Fibroblast of the aortic adventitia (primary cell): Measurements from ENCODE around the gene SH2D7. TPM values are rescaled to one million over a fixed set of nuclear protein-coding genes. Genes with fewer than 3 reads are reported as not detected.

ENCODE experiments used
- DNase-seq: peaks from one replicate; pipeline ENCODE4 v3.0.0-alpha.2; 2010; ENCODE audit warnings: low read depth
- H3K4me3 ChIP-seq: 2 replicates; pipeline ENCODE4 v1.5.1; 2011; ENCODE audit warnings: low read depth, mild to moderate bottlenecking, control low read depth, low read length, moderate library complexity
- total RNA-seq: library from RNA; depleted of rRNA; stranded (reverse); fragments of >200 nt; gene quantifications from 2 replicates; pipeline ENCODE4 v1.2.3, GENCODE V29; 2012; ENCODE audit warnings: low replicate concordance
- TF ChIP-seq, protein P1 (sequence below): IDR thresholded peaks from 2 replicates; pipeline ENCODE4 v1.5.1; 2011; ENCODE audit warnings: mild to moderate bottlenecking, low read length, control low read depth, inconsistent platforms; ENCODE audit not compliant: insufficient read depth

The SH2D7 gene
- total RNA-seq, 1 donor = not detected

DNA sequence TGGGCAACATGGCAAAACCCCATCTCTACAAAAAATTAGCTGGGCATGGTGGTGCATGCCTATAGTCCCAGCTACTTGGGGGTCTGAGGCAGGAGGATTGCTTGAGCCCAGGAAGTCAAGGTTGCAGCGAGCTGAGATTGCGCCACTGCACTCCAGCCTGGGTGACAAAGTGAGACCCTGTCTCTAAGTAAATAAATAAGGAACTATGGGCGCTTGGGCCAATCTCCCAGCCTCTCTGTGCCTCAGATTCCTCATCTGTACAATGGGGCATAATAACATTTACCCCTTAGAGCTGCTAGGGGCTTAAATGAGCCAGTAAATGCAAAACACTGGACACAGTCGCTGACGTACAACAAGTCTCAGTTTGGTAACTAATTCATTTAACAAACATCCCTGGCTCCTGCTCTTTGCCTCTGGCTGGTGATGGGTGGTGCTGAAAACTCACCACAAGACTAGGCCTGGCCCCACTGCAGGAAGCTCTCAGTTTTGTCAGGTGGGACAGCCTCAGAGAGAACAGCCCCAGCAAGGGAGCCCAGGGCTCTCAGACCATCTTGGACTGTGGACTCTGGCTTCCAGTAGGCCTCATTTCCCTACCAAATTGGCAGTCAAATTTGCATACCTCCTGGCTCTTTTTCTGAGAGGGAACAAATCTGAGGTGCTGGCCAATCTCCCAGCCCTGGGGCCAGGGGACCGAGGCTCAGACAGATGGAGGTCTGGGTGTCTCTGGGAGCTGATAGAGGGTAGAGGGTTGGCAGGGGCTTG lies 8.5 kb upstream of the SH2D7 start:
- no peak for DNase-seq
- TF ChIP-seq, protein P1, sequence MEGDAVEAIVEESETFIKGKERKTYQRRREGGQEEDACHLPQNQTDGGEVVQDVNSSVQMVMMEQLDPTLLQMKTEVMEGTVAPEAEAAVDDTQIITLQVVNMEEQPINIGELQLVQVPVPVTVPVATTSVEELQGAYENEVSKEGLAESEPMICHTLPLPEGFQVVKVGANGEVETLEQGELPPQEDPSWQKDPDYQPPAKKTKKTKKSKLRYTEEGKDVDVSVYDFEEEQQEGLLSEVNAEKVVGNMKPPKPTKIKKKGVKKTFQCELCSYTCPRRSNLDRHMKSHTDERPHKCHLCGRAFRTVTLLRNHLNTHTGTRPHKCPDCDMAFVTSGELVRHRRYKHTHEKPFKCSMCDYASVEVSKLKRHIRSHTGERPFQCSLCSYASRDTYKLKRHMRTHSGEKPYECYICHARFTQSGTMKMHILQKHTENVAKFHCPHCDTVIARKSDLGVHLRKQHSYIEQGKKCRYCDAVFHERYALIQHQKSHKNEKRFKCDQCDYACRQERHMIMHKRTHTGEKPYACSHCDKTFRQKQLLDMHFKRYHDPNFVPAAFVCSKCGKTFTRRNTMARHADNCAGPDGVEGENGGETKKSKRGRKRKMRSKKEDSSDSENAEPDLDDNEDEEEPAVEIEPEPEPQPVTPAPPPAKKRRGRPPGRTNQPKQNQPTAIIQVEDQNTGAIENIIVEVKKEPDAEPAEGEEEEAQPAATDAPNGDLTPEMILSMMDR = no peak
- no peak overlapping the region for H3K4me3 ChIP-seq

DNA sequence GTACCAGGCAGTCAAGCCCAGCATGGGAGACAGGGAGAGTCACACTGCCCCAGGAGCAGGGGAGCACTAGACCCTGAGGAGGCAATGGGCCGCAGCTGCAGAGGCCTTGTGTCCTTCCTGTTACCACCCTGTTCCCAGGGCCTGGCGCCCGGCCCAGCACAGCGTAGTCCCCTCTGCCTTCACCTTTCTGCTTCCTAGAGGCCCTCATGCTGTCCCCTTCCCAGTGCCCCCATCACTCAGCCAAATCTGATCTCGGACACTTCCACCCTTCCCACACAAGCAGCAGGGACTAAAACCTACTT lies 8.0 kb upstream of the SH2D7 start:
- H3K4me3 ChIP-seq = no peak overlapping the region
- TF ChIP-seq, protein P1 = no peak
- no peak for DNase-seq

DNA sequence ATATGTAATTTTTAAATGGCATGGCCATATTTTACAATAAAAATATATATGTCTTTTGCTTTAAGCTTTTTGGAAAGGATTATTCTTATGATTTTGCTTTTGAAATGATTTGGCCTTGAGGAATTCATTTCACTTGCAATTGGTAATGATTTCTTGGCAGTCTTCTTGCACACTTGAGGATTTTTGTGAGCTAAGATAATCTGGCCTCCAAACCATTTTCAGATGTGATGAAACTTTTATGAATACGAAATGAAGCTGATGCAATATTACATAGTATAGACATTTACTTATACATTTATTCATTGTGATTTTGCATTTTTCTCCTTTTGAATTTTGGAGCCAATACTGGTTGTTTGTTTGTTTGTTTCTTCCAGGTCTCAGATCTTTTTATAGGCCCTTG lies 6.4 kb upstream of the SH2D7 start:
- DNase-seq = peak; percentile 95
- H3K4me3 ChIP-seq = no peak overlapping the region
- TF ChIP-seq, protein P1 = no peak

- TF ChIP-seq, protein P1 = no peak
- no peak for DNase-seq
- H3K4me3 ChIP-seq = no peak overlapping the region
Measured at GRCh38 chr15:78087951-78088772, 4.2 kb upstream of the SH2D7 start.

DNA sequence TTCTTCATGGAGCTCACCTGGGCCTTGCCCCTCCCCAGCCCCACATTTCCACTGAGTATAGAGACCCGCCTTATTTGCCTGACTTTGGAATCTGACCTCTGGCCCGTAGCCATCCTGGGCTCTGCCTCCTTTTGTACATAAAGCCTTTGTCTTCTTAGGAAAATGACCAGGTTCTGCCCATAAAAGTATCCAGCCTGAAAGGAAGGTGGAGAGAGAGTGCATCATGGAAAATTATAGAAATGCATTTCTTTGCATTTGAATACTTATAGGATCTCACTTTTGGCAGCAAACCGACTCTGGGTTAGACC lies 3.6 kb upstream of the SH2D7 start:
- TF ChIP-seq, protein P1 = no peak
- H3K4me3 ChIP-seq = no peak overlapping the region
- DNase-seq = no peak

DNA sequence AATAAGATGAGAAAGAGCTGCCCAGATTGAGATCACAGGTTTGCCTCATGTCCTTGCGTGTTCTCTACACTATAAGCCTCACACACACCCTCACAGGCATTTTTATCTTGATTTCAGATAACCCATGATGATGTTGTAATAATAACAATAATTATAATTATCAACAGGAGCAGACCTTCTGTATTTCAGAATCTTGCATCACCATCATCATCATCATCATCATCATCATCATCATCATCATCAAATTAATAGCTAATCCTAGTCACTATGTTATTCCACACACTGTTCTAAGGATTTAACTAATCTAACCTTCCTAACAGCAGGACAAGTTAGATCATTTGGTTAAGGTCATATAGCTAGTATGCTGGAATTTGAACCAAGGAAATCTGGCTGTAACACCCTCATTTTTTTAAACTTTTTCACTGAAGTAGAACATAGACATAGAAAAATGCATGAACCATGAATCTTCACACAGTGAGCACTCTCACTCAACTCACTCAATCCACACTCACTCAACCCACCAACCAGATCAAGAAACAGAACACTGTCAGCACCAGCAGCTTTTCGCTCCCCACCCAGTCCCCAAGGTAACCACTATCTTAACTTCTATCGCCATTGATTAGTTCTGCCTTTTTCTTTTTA lies 1.8 kb upstream of the SH2D7 start:
- peak; percentile 54 for DNase-seq
- no peak overlapping the region for H3K4me3 ChIP-seq
- TF ChIP-seq, protein P1 = no peak
